Measurements from ENCODE around the gene SMNDC1.

DNA sequence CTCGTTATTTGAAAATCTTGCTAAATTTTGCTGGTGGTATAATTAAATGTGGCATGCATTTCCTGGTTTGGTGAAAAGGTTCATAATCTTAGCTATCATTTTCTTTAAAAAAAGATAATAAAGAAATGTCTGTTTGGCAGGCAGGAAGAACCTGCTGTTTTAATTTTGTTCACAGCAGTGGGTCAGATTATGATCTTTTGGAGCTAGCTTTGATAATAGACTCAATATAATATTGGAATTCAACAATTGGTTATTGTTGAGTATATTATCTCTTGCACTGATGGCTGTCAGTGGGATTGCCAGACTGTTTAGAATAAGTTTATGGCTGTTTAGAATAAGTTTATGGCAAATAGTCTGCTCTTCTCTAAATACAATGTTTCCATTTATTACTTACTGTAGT lies 62.2 kb downstream of the SMNDC1 start:
- TF ChIP-seq, protein P1, sequence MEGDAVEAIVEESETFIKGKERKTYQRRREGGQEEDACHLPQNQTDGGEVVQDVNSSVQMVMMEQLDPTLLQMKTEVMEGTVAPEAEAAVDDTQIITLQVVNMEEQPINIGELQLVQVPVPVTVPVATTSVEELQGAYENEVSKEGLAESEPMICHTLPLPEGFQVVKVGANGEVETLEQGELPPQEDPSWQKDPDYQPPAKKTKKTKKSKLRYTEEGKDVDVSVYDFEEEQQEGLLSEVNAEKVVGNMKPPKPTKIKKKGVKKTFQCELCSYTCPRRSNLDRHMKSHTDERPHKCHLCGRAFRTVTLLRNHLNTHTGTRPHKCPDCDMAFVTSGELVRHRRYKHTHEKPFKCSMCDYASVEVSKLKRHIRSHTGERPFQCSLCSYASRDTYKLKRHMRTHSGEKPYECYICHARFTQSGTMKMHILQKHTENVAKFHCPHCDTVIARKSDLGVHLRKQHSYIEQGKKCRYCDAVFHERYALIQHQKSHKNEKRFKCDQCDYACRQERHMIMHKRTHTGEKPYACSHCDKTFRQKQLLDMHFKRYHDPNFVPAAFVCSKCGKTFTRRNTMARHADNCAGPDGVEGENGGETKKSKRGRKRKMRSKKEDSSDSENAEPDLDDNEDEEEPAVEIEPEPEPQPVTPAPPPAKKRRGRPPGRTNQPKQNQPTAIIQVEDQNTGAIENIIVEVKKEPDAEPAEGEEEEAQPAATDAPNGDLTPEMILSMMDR (conservative IDR thresholded peaks at IDR 0.05; ENCODE audit: low read length) = no peak
- TF ChIP-seq EZH2phosphoT487 (IDR thresholded peaks at IDR 0.05; ENCODE audit: borderline replicate concordance) = no peak

Data from Loucy (cell line).